Psoas muscle (tissue), 8 donors: Measurements from ENCODE around the gene NOS1AP. TPM values are rescaled to one million over a fixed set of nuclear protein-coding genes. Genes with fewer than 3 reads are reported as not detected.

Experiments
- ATAC-seq, 4 donors: fragments of 200-7000 bp; cut with Tn5 transposase; one replicate each; pipeline ENCODE4 v1.9.1; 2020; ENCODE audit warnings: moderate library complexity in 3 of 4, mild to moderate bottlenecking in 2 of 4
- DNase-seq, 2 donors: peaks; one replicate each; pipeline ENCODE4 v3.0.0-alpha.2; 2020
- H3K27ac ChIP-seq: fragments of 200-600 bp; one replicate; pipeline ENCODE4 v1.8.0; 2022
- H3K27me3 ChIP-seq, 3 donors: fragments of 200-600 bp in 1 of 3; one replicate each; pipeline versions ENCODE4 v1.6.1 to v1.8.0; 2013 to 2022; ENCODE audit warnings: low read length in 2 of 3, mild to moderate bottlenecking in 2 of 3, moderate library complexity in 1 of 3; ENCODE audit not compliant: insufficient read depth in 3 of 3
- H3K36me3 ChIP-seq, 2 donors: fragments of 200-600 bp in 1 of 2; one replicate each; pipeline versions ENCODE4 v1.6.1 to v1.8.0; 2013 to 2022; ENCODE audit warnings: low read depth in 1 of 2, mild to moderate bottlenecking in 1 of 2, moderate library complexity in 1 of 2; ENCODE audit not compliant: insufficient read depth in 1 of 2
- H3K4me1 ChIP-seq: fragments of 200-600 bp; one replicate; pipeline ENCODE4 v1.8.0; 2022
- H3K4me3 ChIP-seq: fragments of 200-600 bp; one replicate; pipeline ENCODE4 v1.8.0; 2022; ENCODE audit warnings: mild to moderate bottlenecking
- H3K9me3 ChIP-seq: fragments of 200-600 bp; one replicate; pipeline ENCODE4 v1.8.0; 2022
- CTCF ChIP-seq: fragments of 200-600 bp; IDR thresholded peaks from one replicate; pipeline ENCODE4 v1.8.0; 2022; ENCODE audit warnings: antibody characterized with exemption
- WGBS, 3 donors: extraction: QIAGEN DNeasy Blood & Tissue Kit; methylation state at CpG; one replicate each; pipeline versions ENCODE4 v1.1.6 to v1.1.7; 2013; 5-methylcytosine and 5-hydroxymethylcytosine counted together
- intact Hi-C, 2 donors: fragments of 100-400 bp; cut with DNase I; formaldehyde crosslinking; loops; one replicate each; pipeline versions ENCODE4 v1.11.0 to v1.14.2; 2022
- polyA plus RNA-seq, 3 donors: library from polyadenylated mRNA; stranded (reverse); fragments of 200-250 nt; gene quantifications; one replicate each; pipeline ENCODE4 v1.2.3, GENCODE V29; 2013
- total RNA-seq, 4 donors: library from RNA; stranded (reverse); fragmentation: NEBNext Ultra II Directional in 2 of 4; extraction: Animal tissue kit (Norgen Biotek cat#: 25700) in 2 of 4; gene quantifications; one replicate each; pipeline versions ENCODE4 v1.2.1 to v1.2.4, GENCODE V29; 2021 to 2023
- donor health status: healthy with polysubstance abuse.
- donor health status: DM: no; HTN: no; CAD: no; lungs with moderate emphysema.
- donor health status: Bipolar disorder and iron deficiency.
- donor health status: healthy.
- donor health status: DM: yes; HTN: yes; CAD: no.
- donor health status: DM: no; HTN: no; CAD: no.
- donor health status: DM: no; HTN: no; CAD: no.
- donor health status: DM: yes; HTN: yes; CAD: no.

NOS1AP gene
- total and polyA plus RNA-seq, 7 donors: 0.10 to 0.76 (median 0.18) TPM

- Histone ChIP-seq H3K4me1 (no peaks in the 10 kb centered on the region), H3K27ac (no peak overlapping the region), H3K36me3 (no peaks in the 10 kb centered on the region), H3K27me3 (no peaks in the 10 kb centered on the region), H3K9me3 (no peaks in the 10 kb centered on the region), H3K4me3 (no peak overlapping the region)
- DNase-seq (no peak), ATAC-seq (no peak)
- WGBS, 3 donors: 81 to 97% (median 86%) methylated on average over 1 of the region's 1 CpG
- TF ChIP-seq CTCF: no peak
- intact Hi-C loops: no loop called here
These were observed 135.3 kb downstream of the NOS1AP start for GRCh38 chr1:162204823-162205155.

- no peak for TF ChIP-seq CTCF
- ATAC-seq (no peak), DNase-seq (no peak)
- Histone ChIP-seq H3K36me3 (no peaks in the 10 kb centered on the region), H3K9me3 (no peaks in the 10 kb centered on the region), H3K4me1 (no peaks in the 10 kb centered on the region), H3K27me3 (no peaks in the 10 kb centered on the region), H3K27ac (no peak overlapping the region), H3K4me3 (no peak overlapping the region)
- intact Hi-C loops: no loop called here
- 87 to 100% (median 93%) methylated on average over 1 of the region's 1 CpG for WGBS, 3 donors
These were observed 136.8 kb downstream of the NOS1AP start for GRCh38 chr1:162206300-162206699.

- H3K4me3 ChIP-seq: no peak overlapping the region
- H3K27me3 ChIP-seq: no peaks in the 10 kb centered on the region
- no peak overlapping the region for H3K27ac ChIP-seq
- ATAC-seq (no peak), DNase-seq (no peak)
- WGBS, 3 donors: 29 to 39% (median 32%) methylated on average over 12 of the region's 12 CpGs
- H3K9me3 ChIP-seq: no peaks in the 10 kb centered on the region
- H3K36me3 ChIP-seq: no peaks in the 10 kb centered on the region
- intact Hi-C loops: no loop called here
- TF ChIP-seq CTCF: no peak
- no peaks in the 10 kb centered on the region for H3K4me1 ChIP-seq
These were observed 137.5 kb downstream of the NOS1AP start for GRCh38 chr1:162206749-162207635.

- ATAC-seq (no peak), DNase-seq (no peak)
- Histone ChIP-seq H3K27me3 (no peaks in the 10 kb centered on the region), H3K4me3 (no peak overlapping the region), H3K27ac (no peak overlapping the region), H3K9me3 (no peaks in the 10 kb centered on the region), H3K36me3 (no peaks in the 10 kb centered on the region), H3K4me1 (peaks cover 2% of the 10 kb centered on the region)
- no peak for TF ChIP-seq CTCF
- intact Hi-C loops: no loop called here
- WGBS, 3 donors: 92 to 97% (median 96%) methylated on average over 3 of the region's 3 CpGs
These were observed 138.4 kb downstream of the NOS1AP start for GRCh38 chr1:162207862-162208261.

- TF ChIP-seq CTCF: no peak
- H3K9me3 ChIP-seq: no peaks in the 10 kb centered on the region
- H3K4me1 ChIP-seq: peaks cover 10% of the 10 kb centered on the region
- intact Hi-C loops: no loop called here
- H3K36me3 ChIP-seq: no peaks in the 10 kb centered on the region
- H3K27me3 ChIP-seq: no peaks in the 10 kb centered on the region
- no peak overlapping the region for H3K4me3 ChIP-seq
- no peak for ATAC-seq
- H3K27ac ChIP-seq: no peak overlapping the region
- WGBS, 3 donors: 60 to 71% (median 60%) methylated on average over 6 of the region's 6 CpGs
- DNase-seq: no peak
These were observed 140.7 kb downstream of the NOS1AP start for GRCh38 chr1:162210196-162210595.
